Prostate gland (tissue), 2 donors: ENCODE measurements around the gene OTUB2.

Experiments used
- POLR2A ChIP-seq: fragments of 450-650 bp; IDR thresholded peaks from one replicate; pipeline ENCODE4 v1.6.1; 2016; ENCODE audit warnings: antibody characterized with exemption, mild to moderate bottlenecking
- POLR2AphosphoS5 ChIP-seq: sonication (generic); formaldehyde crosslinking; IDR thresholded peaks from one replicate; pipeline ENCODE4 v1.6.1; 2017; ENCODE audit warnings: antibody characterized with exemption
- TF ChIP-seq, protein P1 (sequence below), 4 experiments: fragments of 200-600 bp in 2 of 4; fragments of 450-650 bp in 2 of 4; sonication (generic) in 2 of 4; IDR thresholded peaks; 1 replicate in 3 of 4; 2 replicates in 1 of 4; pipeline ENCODE4 v1.5.1; 2016 to 2019; ENCODE audit warnings: antibody characterized with exemption in 4 of 4, mild to moderate bottlenecking in 2 of 4, moderate library complexity in 2 of 4

- no peak for TF ChIP-seq POLR2A
- TF ChIP-seq POLR2AphosphoS5, result no peak
- TF ChIP-seq, protein P1, sequence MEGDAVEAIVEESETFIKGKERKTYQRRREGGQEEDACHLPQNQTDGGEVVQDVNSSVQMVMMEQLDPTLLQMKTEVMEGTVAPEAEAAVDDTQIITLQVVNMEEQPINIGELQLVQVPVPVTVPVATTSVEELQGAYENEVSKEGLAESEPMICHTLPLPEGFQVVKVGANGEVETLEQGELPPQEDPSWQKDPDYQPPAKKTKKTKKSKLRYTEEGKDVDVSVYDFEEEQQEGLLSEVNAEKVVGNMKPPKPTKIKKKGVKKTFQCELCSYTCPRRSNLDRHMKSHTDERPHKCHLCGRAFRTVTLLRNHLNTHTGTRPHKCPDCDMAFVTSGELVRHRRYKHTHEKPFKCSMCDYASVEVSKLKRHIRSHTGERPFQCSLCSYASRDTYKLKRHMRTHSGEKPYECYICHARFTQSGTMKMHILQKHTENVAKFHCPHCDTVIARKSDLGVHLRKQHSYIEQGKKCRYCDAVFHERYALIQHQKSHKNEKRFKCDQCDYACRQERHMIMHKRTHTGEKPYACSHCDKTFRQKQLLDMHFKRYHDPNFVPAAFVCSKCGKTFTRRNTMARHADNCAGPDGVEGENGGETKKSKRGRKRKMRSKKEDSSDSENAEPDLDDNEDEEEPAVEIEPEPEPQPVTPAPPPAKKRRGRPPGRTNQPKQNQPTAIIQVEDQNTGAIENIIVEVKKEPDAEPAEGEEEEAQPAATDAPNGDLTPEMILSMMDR (IDR thresholded peaks at IDR 0.05), result no peak
Measured at GRCh38 chr14:93998871-93999403, 27.2 kb upstream of the OTUB2 start.
